Mesodermal cell (in vitro differentiated cells): ENCODE data around the gene CST3. TPM values are rescaled to one million over a fixed set of nuclear protein-coding genes. Genes with fewer than 3 reads are reported as not detected.
"Not testable (repeated sequence)": the region's sequence is repeated elsewhere in the genome, so short reads cannot be mapped to it uniquely, and the experiment has no call there.

Source experiments
- H3K27ac ChIP-seq: 2 replicates; pipeline ENCODE4 v1.7.0; 2013; ENCODE audit warnings: mild to moderate bottlenecking, low read depth, low read length, moderate library complexity; ENCODE audit not compliant: severe bottlenecking
- H3K36me3 ChIP-seq: 2 replicates; pipeline ENCODE4 v1.7.1; 2013; ENCODE audit warnings: mild to moderate bottlenecking, low read length, moderate library complexity; ENCODE audit not compliant: control insufficient read depth, insufficient read depth
- H3K4me1 ChIP-seq: one replicate; pipeline ENCODE4 v1.7.1; 2013; ENCODE audit warnings: mild to moderate bottlenecking, low read length; ENCODE audit not compliant: insufficient read depth, control insufficient read depth, poor library complexity, severe bottlenecking
- H3K4me3 ChIP-seq: 2 replicates; pipeline ENCODE4 v1.7.0; 2013; ENCODE audit warnings: low read length, control low read depth, mild to moderate bottlenecking; ENCODE audit not compliant: insufficient read depth, poor library complexity, severe bottlenecking; ENCODE audit errors: extremely low read depth
- H3K9me3 ChIP-seq: 2 replicates; pipeline ENCODE4 v1.7.1; 2013; ENCODE audit warnings: mild to moderate bottlenecking, low read length, moderate library complexity; ENCODE audit not compliant: control insufficient read depth
- WGBS, 2 experiments: methylation state at CpG; one replicate each; pipeline ENCODE4 v1.1.5; 2013; ENCODE audit warnings: missing lambda C conversion rate in 2 of 2; ENCODE audit not compliant: insufficient coverage in 2 of 2; 5-methylcytosine and 5-hydroxymethylcytosine counted together
- polyA plus RNA-seq, 2 experiments: library from polyadenylated mRNA; stranded (reverse); fragments of 50-300 nt; gene quantifications; one replicate each; pipeline ENCODE4 v1.2.3, GENCODE V29; 2013

The CST3 gene, protein sequence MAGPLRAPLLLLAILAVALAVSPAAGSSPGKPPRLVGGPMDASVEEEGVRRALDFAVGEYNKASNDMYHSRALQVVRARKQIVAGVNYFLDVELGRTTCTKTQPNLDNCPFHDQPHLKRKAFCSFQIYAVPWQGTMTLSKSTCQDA
- polyA plus RNA-seq (2013, experiment 1 of 2): 238 TPM
- polyA plus RNA-seq (2013, experiment 2 of 2): 229 TPM

DNA sequence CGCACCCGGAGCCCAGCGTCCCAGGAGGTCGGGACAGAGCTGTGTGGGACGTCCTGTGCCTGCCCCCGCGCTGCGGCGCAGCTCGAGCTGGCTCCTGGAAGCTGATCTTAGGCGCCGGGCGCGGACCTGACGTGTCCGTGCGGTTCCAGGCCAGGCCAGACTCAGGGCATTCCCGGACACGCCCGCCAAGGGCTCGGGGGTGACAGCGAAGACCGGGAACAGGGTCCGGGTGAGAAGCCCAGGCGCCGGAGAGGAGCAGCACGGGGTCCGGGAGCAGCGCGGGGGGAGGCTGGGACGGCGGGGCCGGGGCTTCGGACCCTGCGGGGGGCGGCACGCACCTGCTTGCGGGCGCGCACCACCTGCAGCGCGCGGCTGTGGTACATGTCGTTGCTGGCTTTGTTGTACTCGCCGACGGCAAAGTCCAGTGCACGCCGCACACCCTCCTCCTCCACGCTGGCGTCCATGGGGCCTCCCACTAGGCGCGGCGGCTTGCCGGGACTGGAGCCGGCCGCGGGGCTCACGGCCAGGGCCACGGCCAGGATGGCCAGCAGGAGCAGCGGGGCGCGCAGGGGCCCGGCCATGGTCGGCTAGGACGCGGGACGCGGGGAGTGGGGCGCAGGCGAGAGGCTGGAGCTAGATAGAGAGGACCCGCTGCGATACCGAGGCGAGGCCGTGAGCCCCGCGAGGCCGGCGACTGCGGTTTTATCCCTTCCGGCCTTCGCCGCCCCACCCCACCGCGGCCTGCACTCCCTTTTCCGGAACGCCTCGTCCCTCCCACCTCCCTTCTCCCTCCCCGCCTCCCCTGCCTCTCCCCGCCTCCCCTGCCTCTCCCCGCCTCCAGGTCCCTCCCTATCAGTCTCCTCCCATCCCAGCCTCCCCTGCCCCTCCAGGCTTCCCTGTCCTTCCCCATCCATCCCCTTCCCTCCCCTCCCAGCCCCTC, at the start of gene CST3:
Gene CST3, minus strand, starts transcription at position 674 of the 940 bp plus-strand sequence. Its CDS starts 93 bp downstream, at position 581.
- H3K9me3 ChIP-seq: no peaks in the 10 kb centered on the region
- peaks cover 33% of the 10 kb centered on the region for H3K4me1 ChIP-seq
- H3K27ac ChIP-seq: peak within 1 kb of the TSS; percentile 78
- H3K4me3 ChIP-seq: peak within 1 kb of the TSS; percentile 93
- peaks cover 22% of the 10 kb centered on the region for H3K36me3 ChIP-seq
- 1% methylated on average over 74 to 83 of the region's 92 CpGs for WGBS, 2 experiments

DNA sequence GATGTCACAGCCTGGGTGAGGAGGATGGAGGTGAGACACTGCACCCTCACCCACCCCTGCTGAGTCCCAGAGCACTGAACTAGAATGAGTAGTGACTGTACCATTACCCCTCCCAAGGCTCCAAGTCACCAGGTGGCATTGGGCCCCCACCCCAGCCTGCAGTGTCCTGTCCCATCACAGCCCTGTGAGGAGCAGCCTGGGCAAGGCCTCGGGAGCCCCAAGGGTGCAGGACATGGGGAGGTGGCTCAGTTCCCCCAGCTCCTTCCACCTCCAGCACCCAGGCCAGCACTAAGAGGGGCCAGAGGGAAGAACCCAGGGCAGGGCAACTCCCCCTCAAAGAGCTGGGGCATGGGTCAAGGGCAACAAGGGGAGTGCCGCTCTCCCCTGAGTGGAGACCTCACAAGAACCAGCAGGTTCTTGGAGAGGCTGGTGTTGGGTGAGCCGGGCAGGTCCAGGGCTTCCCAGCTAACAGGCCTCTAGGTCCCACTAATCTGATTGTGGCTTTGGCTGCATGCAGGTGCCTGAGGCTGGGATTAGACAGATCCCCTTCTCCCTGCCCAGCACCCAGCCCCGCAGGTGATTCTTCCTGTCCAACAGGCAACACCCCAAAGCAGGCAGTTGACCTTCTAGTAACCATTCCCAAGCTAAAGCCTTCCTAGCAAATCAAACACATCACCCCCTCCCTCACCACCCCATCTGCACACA, 48.4 kb upstream of the CST3 start:
- Histone ChIP-seq H3K9me3 (no peaks in the 10 kb centered on the region), H3K4me3 (no peak overlapping the region), H3K36me3 (no peaks in the 10 kb centered on the region), H3K4me1 (peaks cover 2% of the 10 kb centered on the region), H3K27ac (no peak overlapping the region)
- 77 to 93% methylated on average over 2 to 4 of the region's 4 CpGs for WGBS, 2 experiments

DNA sequence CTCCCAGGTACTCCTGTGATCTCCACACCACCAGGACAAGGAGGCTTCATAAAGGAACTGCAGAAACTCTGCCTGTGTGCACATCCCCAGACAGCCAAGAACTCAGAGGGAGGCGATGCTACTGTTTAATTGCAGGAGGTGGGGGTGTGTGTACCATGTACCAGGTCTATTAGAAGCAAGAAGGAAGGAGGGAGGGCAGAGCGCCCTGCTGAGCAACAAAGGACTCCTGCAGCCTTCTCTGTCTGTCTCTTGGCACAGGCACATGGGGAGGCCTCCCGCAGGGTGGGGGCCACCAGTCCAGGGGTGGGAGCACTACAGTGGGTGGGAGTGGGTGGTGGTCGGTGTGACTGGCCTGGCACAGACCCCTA, 47.8 kb upstream of the CST3 start:
- H3K36me3 ChIP-seq, H3K9me3 ChIP-seq, H3K4me3 ChIP-seq, H3K4me1 ChIP-seq, H3K27ac ChIP-seq: not testable (repeated sequence)
- 89 to 100% methylated on average over 1 of the region's 4 CpGs for WGBS, 2 experiments

DNA sequence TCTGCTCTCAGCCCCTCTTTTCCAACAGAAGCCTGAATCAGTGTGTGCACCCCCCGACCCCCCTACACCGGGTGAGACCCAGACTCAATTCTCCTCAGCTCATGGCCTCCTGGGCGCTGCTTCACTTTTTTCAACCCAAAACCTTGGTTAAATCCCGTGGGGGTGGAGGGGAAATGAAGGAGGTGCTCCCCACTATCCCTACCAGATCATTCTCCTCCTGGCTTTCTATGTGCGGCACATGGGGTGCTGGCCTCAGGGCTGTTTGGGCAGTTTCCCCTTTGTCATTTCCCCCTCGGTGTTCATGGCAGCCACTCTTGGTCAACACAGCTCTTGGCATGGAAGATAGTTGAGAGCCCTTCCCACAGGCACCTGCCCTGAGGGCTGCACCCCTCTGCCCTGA, 46.5 kb upstream of the CST3 start:
- 92 to 100% methylated on average over 1 to 2 of the region's 6 CpGs for WGBS, 2 experiments
- Histone ChIP-seq H3K4me3 (no peak overlapping the region), H3K4me1 (no peaks in the 10 kb centered on the region), H3K27ac (no peak overlapping the region), H3K9me3 (no peaks in the 10 kb centered on the region), H3K36me3 (no peaks in the 10 kb centered on the region)

DNA sequence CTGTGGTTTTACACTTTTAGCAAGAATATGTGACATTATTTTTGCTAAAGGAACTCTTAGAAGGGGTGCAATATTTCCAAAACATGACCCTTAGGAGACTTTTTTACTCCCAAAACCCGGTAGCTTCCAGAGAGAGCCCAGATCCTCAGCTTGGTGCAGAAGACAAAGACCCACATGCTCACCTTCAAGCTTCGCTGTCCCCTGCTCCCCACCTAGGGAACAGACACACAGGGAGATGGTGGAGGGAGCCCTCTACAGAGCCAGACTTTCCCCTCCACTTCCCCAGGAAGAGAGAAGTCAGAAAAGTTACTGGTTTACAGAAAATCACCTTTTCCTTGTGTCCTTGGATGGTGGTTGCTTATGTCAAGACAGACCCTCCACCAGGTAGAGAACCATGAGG, 46.1 kb upstream of the CST3 start:
- H3K27ac ChIP-seq: no peak overlapping the region
- H3K36me3 ChIP-seq: no peaks in the 10 kb centered on the region
- WGBS, 2 experiments: 100% methylated on average over 1 of the region's 2 CpGs
- no peaks in the 10 kb centered on the region for H3K9me3 ChIP-seq
- H3K4me3 ChIP-seq: no peak overlapping the region
- H3K4me1 ChIP-seq: no peaks in the 10 kb centered on the region

DNA sequence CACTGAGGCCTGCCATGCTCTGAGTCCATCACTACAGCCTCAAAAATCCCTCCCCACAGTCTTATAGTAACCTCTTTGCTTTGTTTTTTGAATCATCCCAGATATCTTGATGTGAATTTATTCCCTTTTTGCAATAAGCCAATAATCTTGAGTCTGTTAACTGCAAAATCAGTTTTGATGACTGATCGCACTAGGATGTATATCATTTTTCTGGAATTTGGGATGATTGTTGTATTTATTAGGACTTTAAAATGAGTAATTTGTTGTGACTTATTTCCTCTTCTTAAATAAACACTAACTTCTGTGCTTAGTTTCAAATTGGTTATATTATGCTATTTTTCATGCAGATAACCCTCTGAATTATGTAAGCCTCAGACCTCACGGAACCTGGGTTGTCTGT, 45.5 kb upstream of the CST3 start:
- 100% methylated on average over 1 of the region's 2 CpGs; no CpG with 5 or more reads in 1 of the 2 experiments for WGBS, 2 experiments
- Histone ChIP-seq H3K27ac (no peak overlapping the region), H3K4me1 (no peaks in the 10 kb centered on the region), H3K4me3 (no peak overlapping the region), H3K9me3 (no peaks in the 10 kb centered on the region), H3K36me3 (no peaks in the 10 kb centered on the region)

DNA sequence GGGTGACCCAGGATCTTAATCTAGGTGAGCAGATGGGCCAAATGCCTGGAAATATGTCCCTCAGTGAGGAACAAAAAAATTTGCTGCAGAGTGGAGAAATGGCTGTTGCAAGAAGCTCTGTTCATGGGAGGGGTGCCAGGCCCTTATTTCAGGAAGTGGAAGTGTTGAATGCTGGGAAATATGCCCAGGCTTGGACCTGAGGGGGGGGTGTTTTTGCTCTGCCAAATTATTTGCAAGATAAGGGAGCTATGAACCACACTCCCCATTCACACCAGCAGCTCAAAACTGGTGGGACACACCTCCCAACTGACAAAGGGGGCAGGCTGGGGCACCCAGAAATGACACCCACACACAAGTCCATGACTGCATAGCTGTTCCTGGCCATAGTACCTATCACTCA, 42.4 kb upstream of the CST3 start:
- no peaks in the 10 kb centered on the region for H3K4me1 ChIP-seq
- H3K4me3 ChIP-seq: no peak overlapping the region
- H3K9me3 ChIP-seq: no peaks in the 10 kb centered on the region
- H3K27ac ChIP-seq: no peak overlapping the region
- H3K36me3 ChIP-seq: no peaks in the 10 kb centered on the region

DNA sequence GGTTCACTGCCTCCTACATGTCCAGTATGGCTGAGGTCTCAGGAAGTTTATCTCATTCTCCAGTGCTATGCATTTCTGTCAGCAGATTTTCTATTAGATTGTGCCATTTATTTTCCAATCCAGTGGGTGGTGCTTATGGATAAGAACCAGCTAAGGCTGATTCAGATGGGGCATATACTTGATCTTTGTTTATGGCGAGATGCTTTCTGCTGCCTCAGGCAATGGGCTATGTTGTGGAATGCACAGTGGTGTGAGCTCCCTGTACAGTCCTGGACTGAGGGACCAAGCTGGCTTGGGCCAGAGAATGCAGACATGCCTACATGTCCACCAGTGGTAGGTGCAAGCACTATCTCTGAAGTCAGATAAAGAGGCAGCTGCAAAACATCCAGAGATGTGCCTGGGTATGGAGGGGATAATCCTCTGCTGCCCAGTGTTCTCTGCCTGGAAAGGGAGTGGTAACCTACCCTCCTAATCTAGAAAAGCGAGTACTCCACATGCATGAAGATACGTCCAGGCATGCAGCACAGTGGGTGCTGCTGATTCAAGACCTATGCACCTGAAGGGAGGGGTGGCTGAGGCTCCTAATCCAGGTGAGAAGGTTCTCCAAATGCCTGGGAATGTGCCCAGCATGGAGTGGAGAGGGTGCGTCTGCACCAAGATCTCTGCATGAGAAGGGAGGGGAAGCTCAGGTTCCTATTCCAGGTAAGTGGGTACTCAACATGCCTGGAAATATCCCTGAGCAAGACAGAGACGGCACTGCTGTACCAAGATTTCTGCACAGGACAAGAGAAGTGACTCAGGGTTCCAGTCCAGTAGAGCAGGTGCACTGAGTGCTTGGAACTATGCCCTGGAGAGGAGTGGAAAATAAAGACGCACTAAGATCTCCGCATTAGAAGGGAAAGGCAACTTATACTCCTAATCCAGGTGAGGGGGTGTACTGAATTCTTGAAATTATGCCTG, 41.7 kb upstream of the CST3 start:
- Histone ChIP-seq H3K36me3 (no peaks in the 10 kb centered on the region), H3K27ac (no peak overlapping the region), H3K9me3 (no peaks in the 10 kb centered on the region), H3K4me1 (no peaks in the 10 kb centered on the region), H3K4me3 (no peak overlapping the region)
- WGBS, 2 experiments: 81 to 89% methylated on average over 6 of the region's 7 CpGs

DNA sequence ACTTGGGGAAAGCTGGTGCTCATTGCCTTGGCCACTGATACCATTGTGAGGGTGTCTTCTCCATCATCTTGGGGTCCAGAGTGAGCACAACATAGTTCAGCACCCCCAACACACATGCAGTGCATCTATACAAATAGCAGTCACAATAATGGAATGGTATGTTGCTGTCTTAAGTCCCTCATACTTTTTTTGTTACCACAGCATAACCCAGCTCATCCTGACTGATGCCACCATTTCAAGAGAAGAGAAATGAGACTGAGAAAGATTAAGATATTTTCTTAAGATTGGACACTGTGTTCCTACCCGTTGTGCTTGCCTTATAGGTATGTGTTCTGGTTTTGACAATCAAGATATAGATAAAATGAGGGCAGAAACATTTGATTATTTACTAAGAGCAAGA, 35.5 kb upstream of the CST3 start:
- no peaks in the 10 kb centered on the region for H3K9me3 ChIP-seq
- no peak overlapping the region for H3K27ac ChIP-seq
- 82 to 85% methylated on average over 1 of the region's 1 CpG for WGBS, 2 experiments
- H3K4me1 ChIP-seq: no peaks in the 10 kb centered on the region
- no peak overlapping the region for H3K4me3 ChIP-seq
- H3K36me3 ChIP-seq: no peaks in the 10 kb centered on the region

DNA sequence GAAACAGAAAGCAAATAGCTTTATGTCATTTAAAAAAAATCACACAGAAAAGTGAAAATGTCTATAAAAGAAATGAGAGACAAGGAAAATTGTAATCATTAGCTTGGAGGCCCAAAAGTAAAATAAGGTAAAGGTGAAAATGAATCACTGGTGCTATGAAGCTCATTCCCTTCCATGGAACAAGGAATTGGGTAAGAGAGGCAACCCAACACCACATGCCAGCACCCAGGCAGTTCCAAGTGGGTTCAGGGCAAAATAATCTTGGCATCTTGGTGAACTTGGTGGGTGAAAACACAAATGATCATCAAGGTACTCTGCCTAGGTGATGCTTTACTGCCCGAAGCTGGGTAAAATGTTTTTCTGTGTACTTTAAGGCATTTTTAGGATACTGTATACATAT, 34.4 kb upstream of the CST3 start:
- Histone ChIP-seq H3K4me1 (no peaks in the 10 kb centered on the region), H3K9me3 (no peaks in the 10 kb centered on the region), H3K27ac (no peak overlapping the region), H3K4me3 (no peak overlapping the region), H3K36me3 (no peaks in the 10 kb centered on the region)
- no CpG with 5 or more reads among the region's 1 CpG for WGBS, 2 experiments
